Measurements from ENCODE around the gene DUSP8. TPM values are rescaled to one million over a fixed set of nuclear protein-coding genes. Genes with fewer than 3 reads are reported as not detected.
A peak's percentile ranks its signal among the peaks of the same experiment; 100 is the strongest.

DUSP8 gene
- total and polyA plus RNA-seq, 9 of the 15 experiments (the other 6 are each of a cell fraction or from before 2014, with no cell fraction given), result 0.14 to 2.0 (median 0.86) TPM; not detected in 2

DNA sequence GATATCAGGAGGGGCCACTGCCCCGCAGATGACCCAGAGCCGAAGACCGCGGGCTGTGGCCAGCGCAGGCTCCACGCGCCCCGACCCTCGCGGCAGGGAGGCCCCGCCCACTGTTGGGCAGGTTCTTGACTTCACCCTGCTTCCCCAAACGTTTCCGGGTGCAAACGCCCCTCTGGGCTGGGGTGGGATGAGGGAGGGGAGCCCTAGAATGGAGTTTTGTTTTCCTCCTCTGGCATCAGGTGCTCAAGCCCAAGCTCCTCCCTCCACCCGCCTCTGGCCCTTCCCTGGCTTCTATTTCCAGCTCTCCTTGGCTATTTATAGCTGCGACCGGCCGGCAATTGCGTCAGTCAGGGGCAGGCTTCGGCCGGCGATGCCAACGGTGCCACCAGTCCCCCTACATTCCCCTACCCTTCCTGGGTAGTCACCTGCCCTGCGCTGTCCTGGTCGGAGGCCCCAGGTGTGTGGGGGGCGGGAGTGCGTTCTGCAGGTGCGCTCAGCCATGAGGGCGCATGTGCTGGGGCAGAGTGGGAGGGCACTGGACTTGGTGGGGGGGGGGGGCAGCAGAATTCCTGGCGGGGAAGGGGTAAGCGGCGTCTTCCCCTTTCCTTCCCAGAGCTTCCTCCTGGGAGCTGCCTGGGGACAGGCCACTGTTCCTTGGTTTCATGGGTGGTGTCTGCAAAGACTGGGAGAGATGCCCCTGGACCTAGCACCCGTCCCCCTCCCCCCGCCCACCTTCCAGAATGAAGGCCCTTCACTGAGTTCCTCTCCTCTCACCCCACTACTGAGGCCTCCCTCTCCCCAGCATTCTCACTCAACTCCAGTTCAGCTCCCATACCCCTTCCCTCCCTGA is 23.6 kb downstream of the DUSP8 start (continued):
- TF ChIP-seq, protein P1, sequence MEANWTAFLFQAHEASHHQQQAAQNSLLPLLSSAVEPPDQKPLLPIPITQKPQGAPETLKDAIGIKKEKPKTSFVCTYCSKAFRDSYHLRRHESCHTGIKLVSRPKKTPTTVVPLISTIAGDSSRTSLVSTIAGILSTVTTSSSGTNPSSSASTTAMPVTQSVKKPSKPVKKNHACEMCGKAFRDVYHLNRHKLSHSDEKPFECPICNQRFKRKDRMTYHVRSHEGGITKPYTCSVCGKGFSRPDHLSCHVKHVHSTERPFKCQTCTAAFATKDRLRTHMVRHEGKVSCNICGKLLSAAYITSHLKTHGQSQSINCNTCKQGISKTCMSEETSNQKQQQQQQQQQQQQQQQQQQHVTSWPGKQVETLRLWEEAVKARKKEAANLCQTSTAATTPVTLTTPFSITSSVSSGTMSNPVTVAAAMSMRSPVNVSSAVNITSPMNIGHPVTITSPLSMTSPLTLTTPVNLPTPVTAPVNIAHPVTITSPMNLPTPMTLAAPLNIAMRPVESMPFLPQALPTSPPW (CRISPR knock-in tag; IDR thresholded peaks at IDR 0.05), result peak; percentile 40; the same call in 1 of the 2 replicates
- TF ChIP-seq, protein P2, sequence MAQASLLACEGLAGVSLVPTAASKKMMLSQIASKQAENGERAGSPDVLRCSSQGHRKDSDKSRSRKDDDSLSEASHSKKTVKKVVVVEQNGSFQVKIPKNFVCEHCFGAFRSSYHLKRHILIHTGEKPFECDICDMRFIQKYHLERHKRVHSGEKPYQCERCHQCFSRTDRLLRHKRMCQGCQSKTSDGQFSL (CRISPR knock-in tag; IDR thresholded peaks at IDR 0.05), result no peak
- TF ChIP-seq, protein P2 (tag; IDR thresholded peaks at IDR 0.05), result no peak

DNA sequence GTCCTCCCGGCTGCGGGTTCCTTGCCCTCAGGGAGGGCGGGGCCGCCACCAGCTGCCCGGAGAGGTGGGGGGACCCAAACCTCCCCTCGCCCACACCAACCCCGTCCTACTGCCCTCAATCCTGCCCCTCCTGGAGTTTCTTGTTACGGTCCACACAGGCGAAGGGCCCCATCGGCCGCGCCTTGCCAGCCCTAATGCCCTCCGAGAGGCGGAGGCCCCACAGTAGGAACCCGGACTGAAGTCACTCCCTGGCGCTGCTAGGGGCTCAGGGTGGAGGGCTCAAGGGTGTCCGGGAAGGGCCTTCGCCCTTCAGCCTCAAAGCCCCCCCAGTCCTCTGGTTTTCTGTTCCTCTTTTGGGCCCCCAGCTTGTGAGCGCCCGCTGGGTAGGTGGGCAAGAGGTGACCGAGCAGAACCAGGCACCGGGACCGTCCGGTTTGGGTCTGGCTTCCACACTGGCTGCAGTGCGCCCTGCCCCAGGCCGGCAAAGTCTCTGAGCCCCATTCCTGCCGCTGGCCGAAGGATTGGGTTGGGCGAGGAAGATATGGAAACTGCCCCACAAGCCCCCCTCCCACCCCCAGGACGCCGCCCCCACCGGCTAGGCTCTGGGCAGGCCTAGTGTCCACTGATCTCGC is 24.5 kb downstream of the DUSP8 start:
- Histone ChIP-seq H3K27ac (ENCODE audit: extremely low read depth, low read depth, low read length) (no peak overlapping the region), H3K36me3 (ENCODE audit: control insufficient read depth, insufficient read depth, low read length) (no peaks in the 10 kb centered on the region), H3K9me1 (ENCODE audit: control insufficient read depth, insufficient read depth, low read length) (no peaks in the 10 kb centered on the region), H3K4me2 (ENCODE audit: insufficient read depth, low read length) (no peak overlapping the region), H3K9ac (ENCODE audit: insufficient read depth in 1 of 2, low read depth in 2 of 2, low read length in 2 of 2) (no peak overlapping the region), H3K27me3 (ENCODE audit: control insufficient read depth in 2 of 2, insufficient read depth in 2 of 2, low read length in 2 of 2) (peaks cover 0 to 5% of the 10 kb centered on the region in 2 experiments; a peak in 1 of 5 replicates), H4K20me1 (replicated peaks; ENCODE audit: control insufficient read depth, insufficient read depth, low read length) (peaks cover 3% of the 10 kb centered on the region; the same call in 1 of the 2 replicates), H3K79me2 (ENCODE audit: control insufficient read depth, insufficient read depth, low read length) (no peaks in the 10 kb centered on the region), H3K4me1 (replicated peaks in 1 of 2; ENCODE audit: control insufficient read depth in 2 of 2, insufficient read depth in 2 of 2, low read length in 2 of 2) (peaks cover 0 to 45% of the 10 kb centered on the region in 2 experiments; a peak in 3 of 5 replicates), H3K4me3 (no peak overlapping the region), H2AFZ (ENCODE audit: low read depth, low read length) (no peak overlapping the region), H3K9me3 (replicated peaks; ENCODE audit: control insufficient read depth, insufficient read depth, low read depth, low read length) (no peaks in the 10 kb centered on the region)
- TF ChIP-seq, protein P3, sequence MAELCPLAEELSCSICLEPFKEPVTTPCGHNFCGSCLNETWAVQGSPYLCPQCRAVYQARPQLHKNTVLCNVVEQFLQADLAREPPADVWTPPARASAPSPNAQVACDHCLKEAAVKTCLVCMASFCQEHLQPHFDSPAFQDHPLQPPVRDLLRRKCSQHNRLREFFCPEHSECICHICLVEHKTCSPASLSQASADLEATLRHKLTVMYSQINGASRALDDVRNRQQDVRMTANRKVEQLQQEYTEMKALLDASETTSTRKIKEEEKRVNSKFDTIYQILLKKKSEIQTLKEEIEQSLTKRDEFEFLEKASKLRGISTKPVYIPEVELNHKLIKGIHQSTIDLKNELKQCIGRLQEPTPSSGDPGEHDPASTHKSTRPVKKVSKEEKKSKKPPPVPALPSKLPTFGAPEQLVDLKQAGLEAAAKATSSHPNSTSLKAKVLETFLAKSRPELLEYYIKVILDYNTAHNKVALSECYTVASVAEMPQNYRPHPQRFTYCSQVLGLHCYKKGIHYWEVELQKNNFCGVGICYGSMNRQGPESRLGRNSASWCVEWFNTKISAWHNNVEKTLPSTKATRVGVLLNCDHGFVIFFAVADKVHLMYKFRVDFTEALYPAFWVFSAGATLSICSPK (IDR thresholded peaks at IDR 0.05; ENCODE audit: borderline replicate concordance), result no peak
- no peak for TF ChIP-seq PRPF4 (IDR thresholded peaks at IDR 0.05; ENCODE audit: insufficient read depth, low read depth, low read length, poor library complexity, severe bottlenecking)
- TF ChIP-seq RHOXF2B (CRISPR knock-in tag; conservative IDR thresholded peaks at IDR 0.05), result no peak
- TF ChIP-seq PCBP2 (IDR thresholded peaks at IDR 0.05; ENCODE audit: low read depth, low read length, poor library complexity, severe bottlenecking), result no peak
- no peak for TF ChIP-seq PTTG1 (tag; IDR thresholded peaks at IDR 0.05; ENCODE audit: low read depth)
- TF ChIP-seq MYBL2 (IDR thresholded peaks at IDR 0.05; ENCODE audit: low read depth), result no peak
- TF ChIP-seq MYBL2 (CRISPR knock-in tag; IDR thresholded peaks at IDR 0.05; ENCODE audit: borderline replicate concordance), result no peak
- TF ChIP-seq PPARD (CRISPR knock-in tag; IDR thresholded peaks at IDR 0.05), result no peak
- no peak for TF ChIP-seq TAF15 (IDR thresholded peaks at IDR 0.05; ENCODE audit: low read depth, low read length)
- no peak for TF ChIP-seq CBX3 (IDR thresholded peaks at IDR 0.05; ENCODE audit: borderline replicate concordance in 1 of 2, low read length in 2 of 2)
- 48% methylated on average over 17 of the region's 33 CpGs for WGBS (ENCODE audit: insufficient coverage, low coverage, missing lambda C conversion rate)
- in situ Hi-C loops (cut with MboI), result no loop called here
- DNase-seq (ENCODE audit: extremely low read depth in 1 of 4, low spot score in 3 of 4), result no peak
- ChIA-PET POLR2A (no interaction called here), CTCF (ENCODE audit: low intra/inter-chr PET ratio) (interaction anchor here (1.1 to 3.1 kb wide), 2 partner anchors 13 to 27 kb away, joined by 5 to 19 read pairs; no protein-coding TSS in a partner anchor)
- no peak for FAIRE-seq
- ATAC-seq, result no peak
- BruUV-seq (replicated peaks), result no TSS peak
- intact Hi-C loops (cut with micrococcal nuclease), result loop anchor here (2.0 kb wide), 1 partner anchor 27 kb away; no protein-coding TSS in a partner anchor
